Neuron (in vitro differentiated cells): ENCODE results near the gene ICAM3.
A peak's percentile ranks its signal among the peaks of the same experiment; 100 is the strongest.
"Not testable (repeated sequence)": the region's sequence is repeated elsewhere in the genome, so short reads cannot be mapped to it uniquely, and the experiment has no call there.

Experiments used
- H2AFZ ChIP-seq: one replicate; pipeline ENCODE4 v1.6.1; 2013; ENCODE audit warnings: low read depth, mild to moderate bottlenecking, inconsistent platforms, low read length, moderate library complexity
- H3K27me3 ChIP-seq: one replicate; pipeline ENCODE4 v1.6.1; 2013; ENCODE audit warnings: low read length; ENCODE audit not compliant: insufficient read depth
- H3K36me3 ChIP-seq: one replicate; pipeline ENCODE4 v1.6.1; 2013; ENCODE audit warnings: low read length; ENCODE audit not compliant: insufficient read depth
- H3K4me1 ChIP-seq: one replicate; pipeline ENCODE4 v1.6.1; 2013; ENCODE audit warnings: low read length; ENCODE audit not compliant: insufficient read depth
- H3K4me3 ChIP-seq: 2 replicates; pipeline ENCODE4 v1.5.1; 2013; ENCODE audit warnings: mild to moderate bottlenecking, low read length, moderate library complexity
- H3K9me3 ChIP-seq: one replicate; pipeline ENCODE4 v1.6.1; 2013; ENCODE audit warnings: low read length

The ICAM3 gene

DNA sequence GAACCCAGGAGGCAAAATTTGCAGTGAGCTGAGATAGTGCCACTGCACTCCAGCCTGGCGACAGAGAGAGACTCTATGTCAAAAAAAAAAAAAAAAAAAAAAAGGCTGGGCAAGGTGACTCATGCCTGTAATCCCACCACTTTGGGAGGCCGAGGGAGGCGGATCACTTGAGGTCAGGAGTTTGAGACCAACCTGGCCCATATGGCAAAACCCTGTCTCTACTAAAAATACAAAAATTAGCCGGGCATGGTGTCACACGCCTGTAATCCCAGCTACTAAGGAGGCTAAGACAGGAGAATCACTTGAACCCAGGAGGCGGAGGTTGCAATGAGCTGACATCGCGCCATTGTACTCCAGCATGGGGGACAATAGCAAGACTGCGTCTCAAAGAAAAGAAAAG lies 2.7 kb downstream of the ICAM3 start:
- not testable (repeated sequence) for H3K27me3 ChIP-seq, H3K9me3 ChIP-seq, H3K4me3 ChIP-seq, H2AFZ ChIP-seq, H3K36me3 ChIP-seq
- peaks cover 12% of the 10 kb centered on the region for H3K4me1 ChIP-seq

DNA sequence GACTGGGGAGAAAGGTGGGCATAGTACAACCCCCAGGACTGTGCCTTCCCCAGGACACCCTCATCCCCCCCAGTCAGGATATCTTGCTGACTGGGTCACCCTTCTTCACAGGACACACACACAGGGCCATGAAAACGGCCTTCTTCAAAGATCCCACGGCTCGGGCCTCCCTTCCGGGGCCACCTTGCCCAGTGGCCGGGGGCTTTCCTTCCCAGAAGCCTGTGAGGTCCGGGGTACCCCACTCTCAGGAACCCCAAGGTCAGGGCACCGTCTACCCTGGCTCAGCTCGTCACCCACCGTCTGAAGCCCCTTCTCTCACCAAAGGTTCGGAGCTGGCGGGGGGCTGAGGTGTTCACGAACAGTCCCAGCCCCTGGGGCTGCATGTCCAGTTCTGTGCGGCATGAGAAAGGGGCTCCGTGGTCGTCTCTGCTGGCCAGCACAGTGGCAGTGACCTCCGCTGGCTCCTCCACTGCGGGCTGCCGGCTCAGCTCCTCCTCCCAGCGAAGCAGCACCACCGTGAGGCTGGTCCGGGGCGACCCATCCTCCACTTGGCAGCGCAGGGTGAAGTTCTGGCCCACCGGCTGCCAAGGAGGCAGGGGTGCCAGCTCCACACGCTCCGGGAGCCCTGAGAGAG lies 4.0 kb downstream of the ICAM3 start:
- Histone ChIP-seq H3K27me3 (no peaks in the 10 kb centered on the region), H3K36me3 (peaks cover 5% of the 10 kb centered on the region), H3K9me3 (no peaks in the 10 kb centered on the region), H3K4me1 (peaks cover 12% of the 10 kb centered on the region), H2AFZ (no peak overlapping the region), H3K4me3 (no peak overlapping the region)

DNA sequence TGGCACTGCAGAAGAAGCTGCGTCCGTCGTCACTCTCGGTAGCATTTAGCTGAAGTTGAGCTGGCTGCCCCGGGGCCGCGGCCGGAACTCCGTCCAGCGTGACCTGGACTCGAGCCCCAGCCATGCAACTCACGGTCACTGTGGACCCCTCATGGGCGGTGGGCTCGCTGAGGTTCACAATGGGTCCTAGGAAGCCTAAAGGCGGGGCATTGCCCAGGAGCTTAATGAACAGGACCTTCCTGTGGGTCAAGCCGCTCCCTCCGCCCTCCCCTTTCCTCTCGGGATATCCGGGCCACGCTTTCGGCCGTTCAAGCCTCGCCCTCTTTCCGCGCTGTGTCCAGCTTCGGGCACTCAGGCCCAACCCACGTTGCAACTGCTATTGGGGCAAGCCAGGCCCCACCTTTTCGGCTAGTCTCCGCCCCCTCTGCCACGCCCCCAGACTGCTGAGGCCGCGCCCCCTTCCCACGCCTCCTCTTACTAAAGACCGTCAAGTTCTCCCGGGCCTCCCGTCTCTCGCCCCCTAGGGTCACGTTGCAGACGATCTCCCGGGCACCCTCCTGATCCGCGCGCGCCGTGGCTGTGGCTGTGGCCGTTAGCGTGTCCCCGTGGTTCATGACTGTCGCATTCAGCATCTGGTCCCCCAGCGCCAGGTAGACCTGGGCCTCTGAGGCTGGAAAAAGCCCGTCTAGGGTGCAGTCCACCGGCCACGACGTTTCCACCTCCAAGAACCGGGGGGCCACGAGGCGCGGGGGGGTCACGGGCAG lies 4.7 kb downstream of the ICAM3 start:
- peaks cover 11% of the 10 kb centered on the region for H3K36me3 ChIP-seq
- no peak overlapping the region for H3K4me3 ChIP-seq
- no peaks in the 10 kb centered on the region for H3K9me3 ChIP-seq
- peaks cover 12% of the 10 kb centered on the region for H3K4me1 ChIP-seq
- no peaks in the 10 kb centered on the region for H3K27me3 ChIP-seq
- no peak overlapping the region for H2AFZ ChIP-seq

DNA sequence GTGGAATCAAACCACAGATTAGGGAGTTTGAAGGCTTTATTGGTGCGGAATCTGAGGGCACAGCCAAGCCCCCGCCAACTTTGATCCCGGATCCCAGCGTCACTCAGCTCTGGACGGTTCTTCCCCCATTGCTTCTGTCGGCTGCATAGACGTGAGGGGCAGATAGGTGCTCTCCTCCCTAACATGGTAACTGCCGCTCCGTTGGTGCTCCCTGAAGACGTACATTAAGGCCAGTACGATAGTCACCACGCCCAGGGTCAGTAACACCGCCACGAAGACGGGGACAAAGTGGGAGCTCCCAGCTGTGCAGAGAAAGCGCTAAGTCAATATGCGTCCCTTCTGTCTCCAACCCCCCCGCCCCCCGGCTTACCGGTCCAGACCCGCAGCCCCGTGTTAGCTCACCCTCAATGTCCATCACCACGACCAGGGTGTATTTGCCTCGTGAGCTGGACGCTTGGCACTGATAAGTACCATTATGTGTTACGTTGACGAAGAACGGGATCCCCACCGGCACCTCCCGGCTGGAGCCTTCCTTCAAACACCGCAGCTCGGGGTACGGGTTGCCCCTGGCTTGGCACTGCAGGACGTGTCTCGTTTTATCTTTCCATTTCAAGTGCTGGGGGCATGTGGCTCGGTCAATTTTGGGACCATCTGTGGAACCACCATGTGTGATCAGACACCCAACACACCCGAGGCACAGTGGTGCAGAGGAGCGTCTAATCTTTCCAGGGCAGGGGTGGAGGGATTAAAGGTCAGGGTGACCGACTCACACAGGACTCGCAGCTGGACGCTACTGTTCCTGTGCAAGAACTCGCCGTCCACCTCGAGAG lies 5.5 kb downstream of the ICAM3 start:
- Histone ChIP-seq H3K27me3 (no peaks in the 10 kb centered on the region), H3K4me1 (peaks cover 12% of the 10 kb centered on the region), H3K4me3 (peak overlapping the region; percentile 79), H3K9me3 (no peaks in the 10 kb centered on the region), H2AFZ (no peak overlapping the region), H3K36me3 (peaks cover 19% of the 10 kb centered on the region)

DNA sequence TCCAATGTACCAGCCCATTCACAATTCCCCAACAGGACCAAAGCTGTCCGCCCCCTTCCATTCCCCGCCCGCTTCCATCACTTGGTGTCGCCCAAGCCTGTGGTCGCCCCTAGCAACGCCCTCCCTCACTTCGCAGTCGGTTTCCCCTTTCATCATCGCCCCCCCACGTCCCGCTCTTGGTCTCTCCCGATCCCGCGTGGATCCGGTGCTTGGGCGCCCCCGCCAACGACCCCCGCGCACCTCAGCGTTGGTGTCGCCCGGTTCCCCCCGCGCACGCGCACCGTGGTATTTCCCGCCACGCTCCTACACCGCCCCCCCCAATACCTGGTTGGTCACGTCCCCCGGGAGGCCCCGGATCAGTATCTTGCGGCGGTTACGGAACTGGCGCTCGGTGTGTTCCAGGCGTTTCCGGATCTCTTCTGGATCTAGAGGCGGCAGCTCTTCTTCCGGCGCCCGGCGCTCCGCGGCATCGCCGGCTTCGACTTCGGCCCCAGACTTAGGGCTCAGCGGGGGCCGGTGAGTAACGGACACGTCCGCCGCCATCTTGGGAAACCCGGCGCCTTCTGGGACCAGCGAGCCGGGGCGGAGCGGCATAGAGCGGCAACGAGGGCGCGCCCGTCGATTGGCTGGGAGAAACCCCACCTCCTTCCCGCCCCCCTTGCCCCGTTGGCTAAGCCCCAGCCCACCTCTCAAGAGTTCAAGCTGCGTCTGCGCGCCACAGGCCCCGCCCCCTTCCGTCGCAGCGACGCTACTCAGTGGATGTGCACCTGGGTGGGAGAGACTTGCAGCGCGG lies 6.3 kb downstream of the ICAM3 start, which contains the start of gene RAVER1:
TSS of gene RAVER1 (minus strand) at position 565 of the 793 bp plus-strand sequence. CDS start at position 543, 22 bp downstream.
- Histone ChIP-seq H3K9me3 (no peaks in the 10 kb centered on the region), H2AFZ (peak within 1 kb of the TSS; percentile 20), H3K4me3 (peak within 1 kb of the TSS; percentile 79), H3K36me3 (peaks cover 26% of the 10 kb centered on the region), H3K4me1 (peaks cover 12% of the 10 kb centered on the region), H3K27me3 (no peaks in the 10 kb centered on the region)

DNA sequence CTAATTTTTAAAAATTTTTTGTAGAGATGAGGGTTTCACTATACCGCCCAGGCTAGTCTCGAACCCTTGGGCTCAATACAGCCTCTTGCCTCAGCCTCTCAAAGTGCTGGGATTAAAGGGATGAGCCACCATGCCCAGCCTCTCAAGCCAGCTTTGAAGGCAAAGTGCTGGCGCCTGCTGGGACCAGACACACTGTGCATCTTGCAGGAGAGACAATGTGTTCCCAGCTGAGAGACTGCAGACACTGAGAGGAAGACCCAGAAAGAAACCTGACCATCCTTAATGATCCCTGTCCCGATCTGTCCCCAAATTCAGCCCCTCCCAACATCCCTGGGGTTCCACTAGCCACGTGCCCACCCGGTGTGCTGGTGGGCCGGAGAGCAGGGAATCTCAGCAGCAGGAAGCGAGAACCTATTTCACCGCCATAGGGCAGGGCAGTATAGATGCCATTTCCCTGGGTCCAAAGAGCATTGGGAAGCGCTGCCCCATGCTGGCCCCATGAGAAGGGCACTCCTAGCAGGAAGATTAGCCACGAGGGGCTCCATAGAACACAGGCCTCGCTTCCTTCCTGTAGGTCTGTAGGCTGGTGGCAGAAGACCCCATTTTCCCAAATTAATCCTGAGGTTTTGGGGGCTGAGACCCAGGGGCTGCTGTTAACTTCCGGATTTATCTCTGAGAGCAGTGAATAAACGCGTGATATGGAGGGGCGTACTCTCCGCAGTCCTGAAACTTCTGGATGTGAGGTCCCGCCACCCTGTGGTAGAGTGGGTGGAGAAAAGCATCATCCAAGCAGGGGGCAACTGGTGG lies 7.1 kb downstream of the ICAM3 start:
- peak overlapping the region; percentile 20 for H2AFZ ChIP-seq
- peaks cover 12% of the 10 kb centered on the region for H3K4me1 ChIP-seq
- no peaks in the 10 kb centered on the region for H3K9me3 ChIP-seq
- H3K4me3 ChIP-seq = peak overlapping the region; percentile 79
- H3K36me3 ChIP-seq = peaks cover 34% of the 10 kb centered on the region
- H3K27me3 ChIP-seq = no peaks in the 10 kb centered on the region

DNA sequence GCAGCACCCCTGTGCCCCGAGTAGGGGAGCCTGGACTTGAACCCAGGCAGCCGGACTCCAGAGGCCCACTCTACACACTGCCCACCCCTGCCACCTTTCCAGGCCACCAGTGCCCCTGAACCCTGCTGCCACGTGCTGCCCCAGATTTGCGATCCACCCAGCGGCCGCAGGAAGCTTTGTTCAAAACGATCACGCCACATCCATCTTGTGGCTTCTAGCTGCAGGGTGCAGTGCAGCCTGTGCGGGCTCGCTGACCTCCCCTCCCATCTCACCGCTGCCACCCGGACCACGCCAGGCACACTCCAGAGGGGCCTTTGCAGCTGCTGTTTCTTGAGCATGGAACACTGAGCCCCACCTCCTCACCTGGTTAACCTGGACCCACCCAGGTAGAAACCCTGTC lies 9.9 kb downstream of the ICAM3 start:
- Histone ChIP-seq H3K27me3 (no peaks in the 10 kb centered on the region), H2AFZ (no peak overlapping the region), H3K4me1 (peaks cover 12% of the 10 kb centered on the region), H3K36me3 (peaks cover 57% of the 10 kb centered on the region), H3K4me3 (no peak overlapping the region), H3K9me3 (no peaks in the 10 kb centered on the region)

DNA sequence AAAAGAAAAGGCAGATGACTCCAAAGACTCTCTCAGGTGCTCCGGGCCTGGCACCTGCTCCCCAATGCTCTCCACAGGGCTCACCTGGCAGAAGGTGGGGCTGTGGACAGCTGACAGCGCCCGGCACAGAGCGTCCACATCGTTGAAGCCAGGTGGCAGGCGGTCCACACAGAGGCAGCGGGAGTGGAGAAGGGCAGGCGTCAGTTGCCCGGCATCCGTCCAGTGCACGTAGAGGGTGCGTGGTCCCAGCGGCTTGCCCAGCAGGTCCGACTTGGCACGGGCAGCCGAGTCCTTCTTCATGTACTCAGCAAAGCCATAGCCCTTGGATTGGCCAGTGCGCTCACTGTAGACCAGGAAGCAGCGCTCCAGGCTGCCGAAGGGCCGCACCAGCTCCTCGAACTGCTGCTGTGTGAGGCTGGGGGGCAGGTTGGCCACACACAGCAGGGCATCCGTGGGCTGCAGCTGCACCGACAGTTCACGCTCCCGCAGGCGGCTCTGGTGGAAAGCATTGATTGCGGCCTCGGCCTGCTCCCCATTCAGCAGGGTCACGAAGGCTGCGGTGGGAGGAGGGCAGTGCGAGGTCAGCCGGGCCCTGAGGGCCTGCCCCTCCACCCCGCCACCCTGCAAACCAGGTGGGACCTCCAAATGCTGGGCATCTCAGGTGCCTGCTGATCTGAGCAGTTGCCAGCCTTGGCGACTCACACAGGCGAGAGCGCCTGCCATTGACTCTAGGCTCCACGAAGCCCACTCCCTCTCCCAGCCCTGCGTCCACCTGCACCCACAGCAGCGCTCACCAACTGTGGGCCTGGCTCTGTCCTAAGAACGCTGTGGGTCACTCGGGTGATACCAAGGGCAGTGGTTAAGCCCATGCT lies 10.6 kb downstream of the ICAM3 start:
- Histone ChIP-seq H3K36me3 (peaks cover 64% of the 10 kb centered on the region), H3K4me1 (peaks cover 8% of the 10 kb centered on the region), H3K27me3 (no peaks in the 10 kb centered on the region), H3K9me3 (no peaks in the 10 kb centered on the region), H3K4me3 (no peak overlapping the region), H2AFZ (no peak overlapping the region)

DNA sequence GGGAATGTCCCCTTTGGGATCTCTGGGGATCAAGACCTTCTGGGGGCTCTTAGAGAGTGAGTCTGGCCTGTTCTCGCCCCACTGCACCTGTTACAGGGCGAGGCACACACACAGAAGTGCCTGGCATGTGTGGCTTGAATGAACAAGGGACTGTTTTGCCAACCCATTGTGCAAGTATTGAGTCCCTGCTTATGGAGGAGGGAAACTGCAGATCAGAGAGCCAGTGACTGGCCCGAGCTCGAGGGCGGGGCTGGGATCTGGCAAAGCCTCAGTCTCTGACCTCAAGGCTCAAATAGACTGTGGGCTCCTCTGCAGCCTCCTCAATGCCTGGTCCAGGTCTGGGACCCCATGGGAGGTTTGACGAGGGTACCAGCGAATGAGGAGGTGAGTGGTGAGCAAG lies 11.6 kb downstream of the ICAM3 start:
- Histone ChIP-seq H3K4me1 (peaks cover 6% of the 10 kb centered on the region), H2AFZ (no peak overlapping the region), H3K36me3 (peaks cover 72% of the 10 kb centered on the region), H3K9me3 (no peaks in the 10 kb centered on the region), H3K4me3 (no peak overlapping the region), H3K27me3 (no peaks in the 10 kb centered on the region)

DNA sequence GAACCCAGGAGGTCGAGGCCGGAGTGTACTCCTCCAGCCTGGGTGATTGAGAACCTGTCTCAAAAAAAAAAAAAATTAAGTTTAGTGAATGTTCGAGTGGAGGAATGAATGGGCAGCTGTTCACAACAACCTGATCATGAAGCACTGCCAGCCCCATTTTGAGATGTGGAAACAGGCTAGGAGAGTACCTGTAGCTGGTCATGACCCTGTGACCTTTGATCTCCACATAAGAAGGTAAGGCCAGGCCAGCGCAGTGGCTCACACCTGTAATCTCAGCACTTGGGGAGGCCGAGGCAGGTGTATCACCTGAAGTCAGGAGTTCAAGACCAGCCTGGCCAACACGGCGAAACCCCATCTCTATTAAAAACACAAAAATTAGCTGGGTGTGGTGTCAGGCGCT lies 13.7 kb downstream of the ICAM3 start:
- no peaks in the 10 kb centered on the region for H3K4me1 ChIP-seq
- H3K36me3 ChIP-seq = peaks cover 90% of the 10 kb centered on the region
- no peak overlapping the region for H3K4me3 ChIP-seq
- no peak overlapping the region for H2AFZ ChIP-seq
- H3K27me3 ChIP-seq = no peaks in the 10 kb centered on the region
- H3K9me3 ChIP-seq = no peaks in the 10 kb centered on the region
